HepG2 (cell line): Measurements from ENCODE around the gene CECR2. TPM values are rescaled to one million over a fixed set of nuclear protein-coding genes. Genes with fewer than 3 reads are reported as not detected.

ENCODE experiments used
- ATAC-seq: fragments of 200-7000 bp; cut with Tn5 transposase; 3 replicates; pipeline ENCODE4 v1.9.1; 2020; ENCODE audit warnings: mild to moderate bottlenecking, moderate library complexity
- BruUV-seq: library from RNA; stranded (reverse); fragments of 400-500 nt; replicated peaks from 2 replicates; lab custom pipeline; 2021; lab: Mats Ljungman, UMichigan
- CTCF ChIA-PET: fragments of 300-600 bp; formaldehyde crosslinking; extraction: SDS; loops from one replicate; lab custom pipeline; 2021; ENCODE audit warnings: low total read pairs, inconsistent platforms, low intra/inter-chr PET ratio; lab: Yijun Ruan, JAX
- POLR2A ChIA-PET: fragments of 350-600 bp; sonication (Branson Sonifier 250); formaldehyde crosslinking; loops from one replicate; lab custom pipeline; 2020; ENCODE audit warnings: antibody characterized with exemption, inconsistent platforms; lab: Yijun Ruan, JAX
- DNase-seq: peaks from one replicate; pipeline ENCODE4 v3.0.0-alpha.2; 2015; ENCODE audit warnings: low spot score
- FAIRE-seq: peaks from 3 replicates; lab custom pipeline; 2011; peaks lifted over from hg19 to GRCh38; lab: Jason Lieb, UNC
- H2AFZ ChIP-seq: one replicate; pipeline ENCODE4 v1.6.1; 2011; ENCODE audit warnings: low read length, inconsistent platforms
- H3K27ac ChIP-seq: fragments of 300-600 bp; 3 replicates; pipeline ENCODE4 v1.8.0; 2011; ENCODE audit warnings: mixed run types, mild to moderate bottlenecking, mixed read lengths, low read length, inconsistent platforms; ENCODE audit not compliant: insufficient read depth; ENCODE audit errors: extremely low read length
- H3K27me3 ChIP-seq, 2 experiments: fragments of 200-600 bp in 1 of 2; 2 replicates in 1 of 2; 3 replicates in 1 of 2; pipeline versions ENCODE4 v1.6.0 to v1.8.0; 2011; ENCODE audit warnings: low read length in 2 of 2, mild to moderate bottlenecking in 2 of 2, moderate library complexity in 2 of 2, inconsistent platforms in 1 of 2; ENCODE audit not compliant: insufficient read depth in 2 of 2, control insufficient read depth in 1 of 2
- H3K36me3 ChIP-seq, 2 experiments: fragments of 200-600 bp in 1 of 2; replicated peaks in 1 of 2; 2 replicates in 1 of 2; 3 replicates in 1 of 2; pipeline versions ENCODE4 v1.5.1 to v1.8.0; 2011; ENCODE audit warnings: low read length in 2 of 2, inconsistent platforms in 1 of 2; ENCODE audit not compliant: insufficient read depth in 2 of 2, control insufficient read depth in 1 of 2
- H3K4me1 ChIP-seq: 2 replicates; pipeline ENCODE4 v1.5.1; 2012; ENCODE audit warnings: low read length, inconsistent platforms; ENCODE audit not compliant: insufficient read depth
- H3K4me2 ChIP-seq: 2 replicates; pipeline ENCODE4 v1.6.0; 2011; ENCODE audit warnings: low read depth, low read length, inconsistent platforms
- H3K4me3 ChIP-seq, 3 experiments: fragments of 200-600 bp in 1 of 3; sonication (generic), shearing (Covaris generic) in 1 of 3; replicated peaks in 1 of 3; 2 replicates each; pipeline ENCODE4 v1.5.1; 2011 to 2016; ENCODE audit warnings: low read length in 3 of 3, inconsistent platforms in 2 of 3, low read depth in 2 of 3, mild to moderate bottlenecking in 2 of 3, control low read depth in 1 of 3, mixed read lengths in 1 of 3; ENCODE audit not compliant: insufficient read depth in 1 of 3
- H3K79me2 ChIP-seq: one replicate; pipeline ENCODE4 v1.6.1; 2011; ENCODE audit warnings: low read length, inconsistent platforms; ENCODE audit not compliant: insufficient read depth
- H3K9ac ChIP-seq: 2 replicates; pipeline ENCODE4 v1.6.0; 2011; ENCODE audit warnings: mild to moderate bottlenecking, low read depth, low read length, inconsistent platforms; ENCODE audit not compliant: insufficient read depth
- H3K9me3 ChIP-seq: 2 replicates; pipeline ENCODE4 v1.5.1; 2012; ENCODE audit warnings: mild to moderate bottlenecking, low read length
- H4K20me1 ChIP-seq: 2 replicates; pipeline ENCODE4 v1.6.0; 2011; ENCODE audit warnings: inconsistent platforms, mild to moderate bottlenecking, low read length, moderate library complexity; ENCODE audit not compliant: insufficient read depth
- ARID4A ChIP-seq: sonication (generic); formaldehyde crosslinking; IDR thresholded peaks from 2 replicates; pipeline ENCODE4 v1.5.0; 2020; ENCODE audit warnings: mild to moderate bottlenecking, missing genetic modification reagents, borderline replicate concordance
- CCAR2 ChIP-seq: fragments of 200-400 bp; formaldehyde crosslinking; optimal IDR thresholded peaks from 2 replicates; pipeline ENCODE3; 2018; ENCODE audit warnings: low read depth, mild to moderate bottlenecking, low read length, moderate library complexity
- FOXJ3 ChIP-seq: sonication (generic); formaldehyde crosslinking; IDR thresholded peaks from 2 replicates; pipeline ENCODE4 v1.4.0; 2020; ENCODE audit warnings: missing genetic modification reagents, mild to moderate bottlenecking, borderline replicate concordance
- HINFP ChIP-seq: sonication (generic); formaldehyde crosslinking; IDR thresholded peaks from 2 replicates; pipeline ENCODE4 v1.4.0; 2020; ENCODE audit warnings: low read depth, mild to moderate bottlenecking, missing genetic modification reagents
- PRDM4 ChIP-seq: sonication (generic); formaldehyde crosslinking; IDR thresholded peaks from 2 replicates; pipeline ENCODE4 v1.9.0; 2021; ENCODE audit warnings: missing genetic modification reagents, borderline replicate concordance
- ZFP62 ChIP-seq: sonication (generic); formaldehyde crosslinking; IDR thresholded peaks from 2 replicates; pipeline ENCODE4 v1.4.0; 2020; ENCODE audit warnings: missing genetic modification reagents
- ZNF33A ChIP-seq: sonication (generic); formaldehyde crosslinking; IDR thresholded peaks from 2 replicates; pipeline ENCODE4 v1.5.1; 2020; ENCODE audit warnings: missing genetic modification reagents, mild to moderate bottlenecking, moderate library complexity, borderline replicate concordance
- WGBS: methylation state at CpG from one replicate; pipeline ENCODE4 v1.1.6; 2017; ENCODE audit warnings: low lambda C conversion rate; 5-methylcytosine and 5-hydroxymethylcytosine counted together
- in situ Hi-C: cut with HindIII; loops from 2 replicates; pipeline ENCODE4 v1.10.0; 2017; ENCODE audit warnings: low pct_unique_long_range_greater_than_20kb; ENCODE audit not compliant: extremely low pct_ligation_motif_present
- intact Hi-C: fragments of 100-400 bp; cut with micrococcal nuclease; formaldehyde crosslinking; loops from one replicate; pipeline ENCODE4 v1.10.0; 2022; ENCODE audit not compliant: unreplicated experiment
- polyA plus RNA-seq, 8 experiments: library from polyadenylated mRNA; depleted of rRNA in 3 of 8; stranded (reverse) in 7 of 8; unstranded in 1 of 8; fragments of >200 nt; fragmentation: Illumina TruSeq in 4 of 8; extraction: Trizol in 4 of 8; gene quantifications; 2 replicates each; pipeline versions ENCODE4 v1.2.1 to v1.2.3, GENCODE V29; 2011 to 2016; ENCODE audit warnings: low read depth in 4 of 8, missing spikeins in 1 of 8, mixed read lengths in 1 of 8; ENCODE audit not compliant: insufficient read depth in 1 of 8
- total RNA-seq, 5 experiments: library from RNA; depleted of rRNA; stranded (reverse); fragments of >200 nt; fragmentation: Illumina TruSeq; extraction: Trizol; gene quantifications; 2 replicates each; pipeline ENCODE4 v1.2.3, GENCODE V29; 2016; ENCODE audit warnings: low read depth in 1 of 5
- TF ChIP-seq, protein P1 (sequence below): sonication (generic); formaldehyde crosslinking; IDR thresholded peaks from 2 replicates; pipeline ENCODE4 v1.4.0; 2020; ENCODE audit warnings: missing genetic modification reagents
- TF ChIP-seq, protein P2 (sequence below): sonication (generic); formaldehyde crosslinking; IDR thresholded peaks from 2 replicates; pipeline ENCODE4 v1.5.1; 2020; ENCODE audit warnings: mild to moderate bottlenecking, missing genetic modification reagents, borderline replicate concordance

CECR2 gene
- total and polyA plus RNA-seq, 2 of the 13 experiments (the other 11 are each of a cell fraction or from before 2014, with no cell fraction given) = not detected

- FAIRE-seq = no peak
- BruUV-seq = no TSS peak
- POLR2A ChIA-PET = no interaction called here
- TF ChIP-seq, protein P1, sequence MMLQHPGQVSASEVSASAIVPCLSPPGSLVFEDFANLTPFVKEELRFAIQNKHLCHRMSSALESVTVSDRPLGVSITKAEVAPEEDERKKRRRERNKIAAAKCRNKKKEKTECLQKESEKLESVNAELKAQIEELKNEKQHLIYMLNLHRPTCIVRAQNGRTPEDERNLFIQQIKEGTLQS = no peak
- no peak for TF ChIP-seq HINFP (CRISPR knock-in tag)
- TF ChIP-seq CCAR2 = no peak
- no peak for TF ChIP-seq ARID4A (CRISPR knock-in tag)
- no peak for TF ChIP-seq FOXJ3 (CRISPR knock-in tag)
- TF ChIP-seq, protein P2, sequence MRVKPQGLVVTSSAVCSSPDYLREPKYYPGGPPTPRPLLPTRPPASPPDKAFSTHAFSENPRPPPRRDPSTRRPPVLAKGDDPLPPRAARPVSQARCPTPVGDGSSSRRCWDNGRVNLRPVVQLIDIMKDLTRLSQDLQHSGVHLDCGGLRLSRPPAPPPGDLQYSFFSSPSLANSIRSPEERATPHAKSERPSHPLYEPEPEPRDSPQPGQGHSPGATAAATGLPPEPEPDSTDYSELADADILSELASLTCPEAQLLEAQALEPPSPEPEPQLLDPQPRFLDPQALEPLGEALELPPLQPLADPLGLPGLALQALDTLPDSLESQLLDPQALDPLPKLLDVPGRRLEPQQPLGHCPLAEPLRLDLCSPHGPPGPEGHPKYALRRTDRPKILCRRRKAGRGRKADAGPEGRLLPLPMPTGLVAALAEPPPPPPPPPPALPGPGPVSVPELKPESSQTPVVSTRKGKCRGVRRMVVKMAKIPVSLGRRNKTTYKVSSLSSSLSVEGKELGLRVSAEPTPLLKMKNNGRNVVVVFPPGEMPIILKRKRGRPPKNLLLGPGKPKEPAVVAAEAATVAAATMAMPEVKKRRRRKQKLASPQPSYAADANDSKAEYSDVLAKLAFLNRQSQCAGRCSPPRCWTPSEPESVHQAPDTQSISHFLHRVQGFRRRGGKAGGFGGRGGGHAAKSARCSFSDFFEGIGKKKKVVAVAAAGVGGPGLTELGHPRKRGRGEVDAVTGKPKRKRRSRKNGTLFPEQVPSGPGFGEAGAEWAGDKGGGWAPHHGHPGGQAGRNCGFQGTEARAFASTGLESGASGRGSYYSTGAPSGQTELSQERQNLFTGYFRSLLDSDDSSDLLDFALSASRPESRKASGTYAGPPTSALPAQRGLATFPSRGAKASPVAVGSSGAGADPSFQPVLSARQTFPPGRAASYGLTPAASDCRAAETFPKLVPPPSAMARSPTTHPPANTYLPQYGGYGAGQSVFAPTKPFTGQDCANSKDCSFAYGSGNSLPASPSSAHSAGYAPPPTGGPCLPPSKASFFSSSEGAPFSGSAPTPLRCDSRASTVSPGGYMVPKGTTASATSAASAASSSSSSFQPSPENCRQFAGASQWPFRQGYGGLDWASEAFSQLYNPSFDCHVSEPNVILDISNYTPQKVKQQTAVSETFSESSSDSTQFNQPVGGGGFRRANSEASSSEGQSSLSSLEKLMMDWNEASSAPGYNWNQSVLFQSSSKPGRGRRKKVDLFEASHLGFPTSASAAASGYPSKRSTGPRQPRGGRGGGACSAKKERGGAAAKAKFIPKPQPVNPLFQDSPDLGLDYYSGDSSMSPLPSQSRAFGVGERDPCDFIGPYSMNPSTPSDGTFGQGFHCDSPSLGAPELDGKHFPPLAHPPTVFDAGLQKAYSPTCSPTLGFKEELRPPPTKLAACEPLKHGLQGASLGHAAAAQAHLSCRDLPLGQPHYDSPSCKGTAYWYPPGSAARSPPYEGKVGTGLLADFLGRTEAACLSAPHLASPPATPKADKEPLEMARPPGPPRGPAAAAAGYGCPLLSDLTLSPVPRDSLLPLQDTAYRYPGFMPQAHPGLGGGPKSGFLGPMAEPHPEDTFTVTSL (CRISPR knock-in tag) = no peak
- no peak for TF ChIP-seq ZFP62 (CRISPR knock-in tag)
- TF ChIP-seq ZNF33A (CRISPR knock-in tag) = no peak
- TF ChIP-seq PRDM4 (CRISPR knock-in tag) = no peak
Measured at GRCh38 chr22:17592201-17592600, 222.9 kb downstream of the CECR2 start.

More at GRCh38 chr22:17592201-17592600, 222.9 kb downstream of the CECR2 start:
- no peak for ATAC-seq
- Histone ChIP-seq H4K20me1 (no peaks in the 10 kb centered on the region), H2AFZ (no peak overlapping the region), H3K4me2 (no peak overlapping the region), H3K36me3 (peaks cover 22 to 57% of the 10 kb centered on the region in 2 experiments), H3K9me3 (no peaks in the 10 kb centered on the region), H3K4me3 (no peak overlapping the region), H3K4me1 (no peaks in the 10 kb centered on the region), H3K9ac (no peak overlapping the region), H3K79me2 (no peaks in the 10 kb centered on the region), H3K27me3 (no peaks in the 10 kb centered on the region), H3K27ac (no peak overlapping the region)
- in situ Hi-C loops (no loop called here), intact Hi-C loops (no loop called here)
- 100% methylated on average over 4 of the region's 5 CpGs for WGBS
- CTCF ChIA-PET = no interaction called here
- no peak for DNase-seq
